ENCODE measurements around the gene MB.
"Not testable (repeated sequence)": the region's sequence is repeated elsewhere in the genome, so short reads cannot be mapped to it uniquely, and the experiment has no call there.

MB gene

GRCh38 chr22:35631597-35631996, 14.5 kb upstream of the MB start:
- Mint-ChIP-seq H3K4me3 (no peak overlapping the region), H3K27me3 (peaks cover 0 to 1% of the 10 kb centered on the region in 2 donors), H3K4me1 (ENCODE audit: low read depth in 2 of 2) (peaks cover 19 to 23% of the 10 kb centered on the region in 2 donors), H3K27ac (no peak overlapping the region), H3K36me3 (ENCODE audit: insufficient read depth) (no peaks in the 10 kb centered on the region), H3K9me3 (peaks cover 0 to 2% of the 10 kb centered on the region in 2 donors)
- DNase-seq: peak in 2 of 3 experiments; percentile 21 to 28
- ATAC-seq (replicated peaks): peak; percentile 55

- H3K4me1 Mint-ChIP-seq (ENCODE audit: low read depth in 2 of 2): peaks cover 19 to 23% of the 10 kb centered on the region in 2 donors
- no peaks in the 10 kb centered on the region for H3K36me3 Mint-ChIP-seq (ENCODE audit: insufficient read depth)
- H3K27ac Mint-ChIP-seq: peak overlapping the region; percentile 93 to 94
- ATAC-seq (replicated peaks) (no peak), DNase-seq (no peak)
- H3K9me3 Mint-ChIP-seq: peaks cover 0 to 2% of the 10 kb centered on the region in 2 donors
- H3K27me3 Mint-ChIP-seq: peaks cover 0 to 5% of the 10 kb centered on the region in 2 donors
- H3K4me3 Mint-ChIP-seq: no peak overlapping the region
These were observed 13.8 kb upstream of the MB start for GRCh38 chr22:35630891-35631290.

GRCh38 chr22:35630387-35630793, 13.3 kb upstream of the MB start:
- Mint-ChIP-seq H3K27me3 (peaks cover 0 to 5% of the 10 kb centered on the region in 2 donors), H3K9me3 (peaks cover 0 to 2% of the 10 kb centered on the region in 2 donors), H3K4me1 (ENCODE audit: low read depth in 2 of 2) (peaks cover 19 to 23% of the 10 kb centered on the region in 2 donors), H3K4me3 (no peak overlapping the region), H3K27ac (peak overlapping the region; percentile 93 to 94), H3K36me3 (ENCODE audit: insufficient read depth) (no peaks in the 10 kb centered on the region)
- no peak for DNase-seq
- no peak for ATAC-seq (replicated peaks)

GRCh38 chr22:35629406-35630216, 12.5 kb upstream of the MB start:
- peaks cover 5 to 6% of the 10 kb centered on the region in 2 donors for H3K27me3 Mint-ChIP-seq
- H3K9me3 Mint-ChIP-seq: peaks cover 0 to 2% of the 10 kb centered on the region in 2 donors
- peak overlapping the region; percentile 93 to 94 for H3K27ac Mint-ChIP-seq
- H3K36me3 Mint-ChIP-seq (ENCODE audit: insufficient read depth): no peaks in the 10 kb centered on the region
- peak in 1 of 3 experiments; percentile 10 for DNase-seq
- ATAC-seq (replicated peaks): peak; percentile 66
- peaks cover 18 to 23% of the 10 kb centered on the region in 2 donors for H3K4me1 Mint-ChIP-seq (ENCODE audit: low read depth in 2 of 2)
- peak overlapping the region; percentile 3 to 28 for H3K4me3 Mint-ChIP-seq

GRCh38 chr22:35628732-35629131, 11.6 kb upstream of the MB start:
- Mint-ChIP-seq H3K27me3 (peaks cover 11% of the 10 kb centered on the region in 2 donors), H3K4me3 (no peak overlapping the region), H3K27ac (peak overlapping the region in 1 of 2 donors; percentile 24), H3K36me3 (ENCODE audit: insufficient read depth) (no peaks in the 10 kb centered on the region), H3K9me3 (peaks cover 0 to 2% of the 10 kb centered on the region in 2 donors), H3K4me1 (ENCODE audit: low read depth in 2 of 2) (peaks cover 18 to 23% of the 10 kb centered on the region in 2 donors)
- ATAC-seq (replicated peaks): no peak
- no peak for DNase-seq

- peak overlapping the region; percentile 77 to 80 for H3K4me3 Mint-ChIP-seq
- peaks cover 13 to 27% of the 10 kb centered on the region in 2 donors for H3K4me1 Mint-ChIP-seq (ENCODE audit: low read depth in 2 of 2)
- ATAC-seq (replicated peaks) (peak; percentile 48), DNase-seq (peak; percentile 25 to 28 (median 28))
- H3K9me3 Mint-ChIP-seq: peaks cover 0 to 2% of the 10 kb centered on the region in 2 donors
- peaks cover 11% of the 10 kb centered on the region in 2 donors for H3K27me3 Mint-ChIP-seq
- peak overlapping the region; percentile 30 to 72 for H3K27ac Mint-ChIP-seq
- no peaks in the 10 kb centered on the region for H3K36me3 Mint-ChIP-seq (ENCODE audit: insufficient read depth)
These were observed 10.3 kb upstream of the MB start for GRCh38 chr22:35627267-35628041.

- H3K36me3 Mint-ChIP-seq (ENCODE audit: insufficient read depth): no peaks in the 10 kb centered on the region
- no peak overlapping the region for H3K4me3 Mint-ChIP-seq
- ATAC-seq (replicated peaks) (no peak), DNase-seq (no peak)
- peaks cover 0 to 2% of the 10 kb centered on the region in 2 donors for H3K9me3 Mint-ChIP-seq
- no peak overlapping the region for H3K27ac Mint-ChIP-seq
- peaks cover 13 to 27% of the 10 kb centered on the region in 2 donors for H3K4me1 Mint-ChIP-seq (ENCODE audit: low read depth in 2 of 2)
- H3K27me3 Mint-ChIP-seq: peaks cover 11% of the 10 kb centered on the region in 2 donors
These were observed 8.8 kb upstream of the MB start for GRCh38 chr22:35625763-35626432.

- Mint-ChIP-seq H3K4me3 (no peak overlapping the region), H3K4me1 (ENCODE audit: low read depth in 2 of 2) (peaks cover 10 to 18% of the 10 kb centered on the region in 2 donors), H3K27ac (no peak overlapping the region), H3K36me3 (ENCODE audit: insufficient read depth) (no peaks in the 10 kb centered on the region), H3K27me3 (peaks cover 11% of the 10 kb centered on the region in 2 donors), H3K9me3 (peaks cover 0 to 2% of the 10 kb centered on the region in 2 donors)
- no peak for ATAC-seq (replicated peaks)
- no peak for DNase-seq
These were observed 7.4 kb upstream of the MB start for GRCh38 chr22:35624547-35624946.

GRCh38 chr22:35623885-35624284, 6.8 kb upstream of the MB start:
- ATAC-seq (replicated peaks); H3K4me3 Mint-ChIP-seq; DNase-seq; H3K36me3 Mint-ChIP-seq (ENCODE audit: insufficient read depth); H3K27ac Mint-ChIP-seq; H3K9me3 Mint-ChIP-seq: not testable (repeated sequence)
- peaks cover 10 to 14% of the 10 kb centered on the region in 2 donors for H3K4me1 Mint-ChIP-seq (ENCODE audit: low read depth in 2 of 2)
- H3K27me3 Mint-ChIP-seq: peaks cover 11% of the 10 kb centered on the region in 2 donors

- Mint-ChIP-seq H3K9me3 (no peaks in the 10 kb centered on the region), H3K4me3 (no peak overlapping the region)
- DNase-seq: no peak
These were observed 5.2 kb upstream of the MB start for GRCh38 chr22:35622191-35622913.

GRCh38 chr22:35621451-35621850, 4.3 kb upstream of the MB start:
- ATAC-seq (replicated peaks) (no peak), DNase-seq (no peak)
- no peaks in the 10 kb centered on the region for H3K9me3 Mint-ChIP-seq
- peaks cover 8 to 11% of the 10 kb centered on the region in 2 donors for H3K27me3 Mint-ChIP-seq
- no peak overlapping the region for H3K4me3 Mint-ChIP-seq
- H3K36me3 Mint-ChIP-seq (ENCODE audit: insufficient read depth): no peaks in the 10 kb centered on the region
- H3K27ac Mint-ChIP-seq: no peak overlapping the region
- H3K4me1 Mint-ChIP-seq (ENCODE audit: low read depth in 2 of 2): peaks cover 4 to 7% of the 10 kb centered on the region in 2 donors

More at GRCh38 chr22:35622191-35622913, 5.2 kb upstream of the MB start:
- Mint-ChIP-seq H3K27ac (no peak overlapping the region), H3K27me3 (peaks cover 11% of the 10 kb centered on the region in 2 donors), H3K4me1 (ENCODE audit: low read depth in 2 of 2) (peaks cover 4 to 9% of the 10 kb centered on the region in 2 donors), H3K36me3 (ENCODE audit: insufficient read depth) (no peaks in the 10 kb centered on the region)
- no peak for ATAC-seq (replicated peaks)

GRCh38 chr22:35620624-35621251, 3.6 kb upstream of the MB start:
- Mint-ChIP-seq H3K4me3 (no peak overlapping the region), H3K27me3 (peaks cover 6 to 11% of the 10 kb centered on the region in 2 donors), H3K36me3 (ENCODE audit: insufficient read depth) (no peaks in the 10 kb centered on the region), H3K4me1 (ENCODE audit: low read depth in 2 of 2) (peaks cover 8 to 12% of the 10 kb centered on the region in 2 donors), H3K27ac (no peak overlapping the region), H3K9me3 (no peaks in the 10 kb centered on the region)
- DNase-seq: no peak
- ATAC-seq (replicated peaks): no peak

Measured in effector memory CD8-positive, alpha-beta T cell (primary cell).